SK-N-MC (cell line): ENCODE data around the gene JMJD1C.

ENCODE experiments used
- EZH2 ChIP-seq: fragments of 200-600 bp; sonication (generic); IDR thresholded peaks from one replicate; pipeline ENCODE4 v1.6.1; 2017; ENCODE audit warnings: antibody characterized with exemption
- FOXP2 ChIP-seq: optimal IDR thresholded peaks from 2 replicates; pipeline ENCODE3; 2011; ENCODE audit warnings: mild to moderate bottlenecking, moderate library complexity; ENCODE audit not compliant: insufficient read depth; ENCODE audit errors: extremely low read length, control extremely low read depth
- POLR2AphosphoS5 ChIP-seq: IDR thresholded peaks from 2 replicates; pipeline ENCODE4 v1.6.1; 2012; ENCODE audit warnings: mild to moderate bottlenecking, low read depth, low read length, borderline replicate concordance

GRCh38 chr10:63384001-63384400 lies 81.8 kb downstream of the JMJD1C start:
- TF ChIP-seq POLR2AphosphoS5 (no peak), EZH2 (no peak), FOXP2 (no peak)
